ENCODE data around the gene FILIP1L.

DNA sequence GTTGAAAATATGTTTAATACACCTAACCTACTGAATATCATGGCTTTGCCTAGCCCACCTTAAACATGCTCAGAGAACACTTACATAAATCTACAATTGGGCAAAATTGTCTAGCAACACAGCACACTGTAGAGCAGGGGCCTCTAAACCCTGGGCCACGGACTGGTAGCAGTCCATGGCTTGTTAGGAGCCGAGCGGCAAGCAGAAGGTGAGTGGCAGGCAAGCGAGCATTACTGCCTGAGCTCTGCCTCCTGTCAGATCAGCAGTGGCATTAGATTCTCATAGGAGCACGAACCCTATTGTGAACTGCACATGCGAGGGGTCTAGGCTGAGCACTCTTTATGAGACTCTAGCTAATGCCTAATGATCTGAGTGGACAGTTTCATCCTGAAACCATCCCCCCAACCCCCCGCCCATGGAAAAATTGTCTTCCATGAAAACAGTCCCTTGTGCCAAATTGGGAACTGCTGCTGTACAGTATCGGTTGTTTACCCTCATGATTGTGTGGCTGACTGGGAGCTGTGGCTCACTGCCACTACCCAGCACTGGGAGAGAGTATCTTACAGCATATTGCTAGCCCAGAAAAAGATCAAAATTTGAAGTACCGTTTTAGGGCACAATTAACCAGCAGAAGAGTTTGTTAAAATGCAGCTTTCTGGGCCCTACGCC lies 270.6 kb downstream of the FILIP1L start:
- TF ChIP-seq, protein P1, sequence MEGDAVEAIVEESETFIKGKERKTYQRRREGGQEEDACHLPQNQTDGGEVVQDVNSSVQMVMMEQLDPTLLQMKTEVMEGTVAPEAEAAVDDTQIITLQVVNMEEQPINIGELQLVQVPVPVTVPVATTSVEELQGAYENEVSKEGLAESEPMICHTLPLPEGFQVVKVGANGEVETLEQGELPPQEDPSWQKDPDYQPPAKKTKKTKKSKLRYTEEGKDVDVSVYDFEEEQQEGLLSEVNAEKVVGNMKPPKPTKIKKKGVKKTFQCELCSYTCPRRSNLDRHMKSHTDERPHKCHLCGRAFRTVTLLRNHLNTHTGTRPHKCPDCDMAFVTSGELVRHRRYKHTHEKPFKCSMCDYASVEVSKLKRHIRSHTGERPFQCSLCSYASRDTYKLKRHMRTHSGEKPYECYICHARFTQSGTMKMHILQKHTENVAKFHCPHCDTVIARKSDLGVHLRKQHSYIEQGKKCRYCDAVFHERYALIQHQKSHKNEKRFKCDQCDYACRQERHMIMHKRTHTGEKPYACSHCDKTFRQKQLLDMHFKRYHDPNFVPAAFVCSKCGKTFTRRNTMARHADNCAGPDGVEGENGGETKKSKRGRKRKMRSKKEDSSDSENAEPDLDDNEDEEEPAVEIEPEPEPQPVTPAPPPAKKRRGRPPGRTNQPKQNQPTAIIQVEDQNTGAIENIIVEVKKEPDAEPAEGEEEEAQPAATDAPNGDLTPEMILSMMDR (IDR thresholded peaks at IDR 0.05): no peak
- TF ChIP-seq POLR2A (IDR thresholded peaks at IDR 0.05): no peak

Measured in thyroid gland (tissue), 4 donors.